Measurements from ENCODE around the gene ADGRG3.

DNA sequence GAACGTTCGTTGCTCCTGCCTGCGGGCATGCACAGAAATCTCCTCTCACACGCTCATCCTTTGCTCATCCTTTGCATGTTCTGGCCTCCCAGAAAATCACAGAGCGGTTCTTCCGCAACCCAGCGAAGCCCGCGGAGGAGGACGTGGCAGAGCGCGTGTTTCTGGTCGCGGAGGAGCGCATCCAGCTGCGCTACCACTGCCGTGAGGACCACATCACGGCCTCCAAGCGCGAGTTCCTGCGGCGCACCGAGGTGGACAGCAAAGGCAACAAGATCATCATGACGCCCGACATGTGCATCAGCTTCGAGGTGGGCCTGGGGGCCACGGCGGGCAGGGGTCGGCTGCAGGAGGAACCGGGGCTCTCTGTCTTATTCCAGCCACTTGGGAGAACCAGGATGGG, 57.9 kb downstream of the ADGRG3 start:
- TF ChIP-seq SIN3A (conservative IDR thresholded peaks at IDR 0.05 in 1 of 2, IDR thresholded peaks at IDR 0.05 in 1 of 2; ENCODE audit: low read depth in 1 of 2, low read length in 2 of 2) (no peak), POLR2A (IDR thresholded peaks at IDR 0.05; ENCODE audit: control extremely low read depth in 1 of 2, low read depth in 2 of 2, low read length in 2 of 2) (no peak), USF2 (IDR thresholded peaks at IDR 0.05; ENCODE audit: low read length) (no peak), CTCF (IDR thresholded peaks at IDR 0.05; ENCODE audit: control extremely low read depth in 1 of 3, insufficient read depth in 1 of 3, low read depth in 1 of 3, low read length in 3 of 3) (no peak)
